ENCODE measurements around the gene MAGED1. TPM values are rescaled to one million over a fixed set of nuclear protein-coding genes. Genes with fewer than 3 reads are reported as not detected.

The MAGED1 gene
- total and polyA plus RNA-seq, 2 experiments from 2014 or later: 60.8 to 89.8 TPM

GRCh38 chrX:51866210-51866609 lies 27.2 kb upstream of the MAGED1 start:
- H3K36me3 Mint-ChIP-seq (ENCODE audit: low read depth): peaks cover 21% of the 10 kb centered on the region; the same call in 2 of the 3 replicates
- Histone ChIP-seq H3K27ac (ENCODE audit: low read depth) (no peak overlapping the region), H3K79me2 (replicated peaks; ENCODE audit: insufficient read depth) (peaks cover 98% of the 10 kb centered on the region), H2AFZ (no peak overlapping the region), H3K36me3 (ENCODE audit: insufficient read depth) (no peaks in the 10 kb centered on the region), H3F3A (replicated peaks; ENCODE audit: low read depth) (no peaks in the 10 kb centered on the region), H3K9me2 (ENCODE audit: insufficient read depth) (no peaks in the 10 kb centered on the region), H3K4me3 (no peak overlapping the region), H3K4me1 (ENCODE audit: insufficient read depth) (no peaks in the 10 kb centered on the region), H3K27me3 (ENCODE audit: insufficient read depth) (no peaks in the 10 kb centered on the region), H3K4me2 (no peak overlapping the region), H4K20me1 (replicated peaks; ENCODE audit: insufficient read depth) (peaks cover 3% of the 10 kb centered on the region)
- no peak for DNase-seq (ENCODE audit: low spot score)
- peaks cover 8% of the 10 kb centered on the region; the same call in 2 of the 3 replicates for H3K4me1 Mint-ChIP-seq
- H3K27me3 Mint-ChIP-seq (ENCODE audit: insufficient read depth, low read depth, poor library complexity): no peaks in the 10 kb centered on the region
- no peak overlapping the region for H3K4me3 Mint-ChIP-seq
- TF ChIP-seq NANOG (IDR thresholded peaks at IDR 0.05; ENCODE audit: borderline replicate concordance): no peak
- TF ChIP-seq EZH2phosphoT487 (IDR thresholded peaks at IDR 0.05; ENCODE audit: unreplicated experiment): no peak
- no peak for TF ChIP-seq EZH2 (IDR thresholded peaks at IDR 0.05; ENCODE audit: low read depth, unreplicated experiment)
- no peak for TF ChIP-seq REST (IDR thresholded peaks at IDR 0.05; ENCODE audit: unreplicated experiment)
- no peak for TF ChIP-seq CTCF (conservative IDR thresholded peaks at IDR 0.05; ENCODE audit: low read depth in 2 of 2)
- no peak for TF ChIP-seq JUNB (IDR thresholded peaks at IDR 0.05; ENCODE audit: unreplicated experiment)
- TF ChIP-seq ETS1 (IDR thresholded peaks at IDR 0.05): no peak
- no peak for TF ChIP-seq ZNF462 (CRISPR knock-in tag; IDR thresholded peaks at IDR 0.05)
- no peak for TF ChIP-seq STAT1 (IDR thresholded peaks at IDR 0.05; ENCODE audit: unreplicated experiment)
- TF ChIP-seq POLR2AphosphoS5 (IDR thresholded peaks at IDR 0.05; ENCODE audit: low read depth): no peak
- no peak for TF ChIP-seq CREB1 (CRISPR knock-in tag; IDR thresholded peaks at IDR 0.05; ENCODE audit: low read depth)
- no peak for TF ChIP-seq ZNF331 (CRISPR knock-in tag; IDR thresholded peaks at IDR 0.05; ENCODE audit: low read depth)
- TF ChIP-seq ZNF114 (CRISPR knock-in tag; IDR thresholded peaks at IDR 0.05): no peak
- H3K9me3 Mint-ChIP-seq: peaks cover 3% of the 10 kb centered on the region; the same call in 1 of the 3 replicates
- H3K27ac Mint-ChIP-seq: no peak overlapping the region
- no peak for ATAC-seq

Measured in GM23338 (cell line).